ENCODE results near the gene PCDHB15. TPM values are rescaled to one million over a fixed set of nuclear protein-coding genes. Genes with fewer than 3 reads are reported as not detected.
"Not testable (repeated sequence)": the region's sequence is repeated elsewhere in the genome, so short reads cannot be mapped to it uniquely, and the experiment has no call there.

The PCDHB15 gene
- total and polyA plus RNA-seq, 7 experiments from 2014 or later, result 0.24 TPM; not detected in 6

DNA sequence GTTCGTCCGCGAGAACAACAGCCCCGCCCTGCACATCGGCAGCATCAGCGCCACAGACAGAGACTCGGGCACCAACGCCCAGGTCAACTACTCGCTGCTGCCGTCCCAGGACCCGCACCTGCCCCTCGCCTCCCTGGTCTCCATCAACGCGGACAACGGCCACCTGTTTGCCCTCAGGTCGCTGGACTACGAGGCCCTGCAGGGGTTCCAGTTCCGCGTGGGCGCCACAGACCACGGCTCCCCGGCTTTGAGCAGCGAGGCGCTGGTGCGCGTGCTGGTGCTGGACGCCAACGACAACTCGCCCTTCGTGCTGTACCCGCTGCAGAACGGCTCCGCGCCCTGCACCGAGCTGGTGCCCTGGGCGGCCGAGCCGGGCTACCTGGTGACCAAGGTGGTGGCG, 34.9 kb upstream of the PCDHB15 start:
- H3K4me3 Mint-ChIP-seq; POLR2A ChIA-PET; H3K36me3 ChIP-seq (ENCODE audit: control insufficient read depth in 2 of 3, insufficient read depth in 3 of 3, low read length in 3 of 3); H3K27ac ChIP-seq (ENCODE audit: low read depth, low read length); H3K27ac Mint-ChIP-seq; intact Hi-C loops (cut with micrococcal nuclease); H3K4me1 Mint-ChIP-seq; H3K4me1 ChIP-seq (ENCODE audit: control insufficient read depth in 2 of 2, insufficient read depth in 2 of 2, low read length in 2 of 2); CTCF ChIA-PET; ATAC-seq; DNase-seq; H3K27me3 ChIP-seq (ENCODE audit: control insufficient read depth in 2 of 2, insufficient read depth in 2 of 2, low read length in 2 of 2); H3K4me3 ChIP-seq (ENCODE audit: low read length); H3K9me3 ChIP-seq (ENCODE audit: control insufficient read depth in 2 of 3, low read length in 3 of 3): not testable (repeated sequence)
- H3K9me3 Mint-ChIP-seq, result peaks cover 3 to 59% (median 20%) of the 10 kb centered on the region in 11 donors
- peaks cover 9 to 87% (median 85%) of the 10 kb centered on the region in 5 donors for H3K27me3 Mint-ChIP-seq
- peaks cover 0 to 13% (median 0%) of the 10 kb centered on the region in 5 donors for H3K36me3 Mint-ChIP-seq

GRCh38 chr5:141210849-141211248, 34.3 kb upstream of the PCDHB15 start:
- H3K27me3 ChIP-seq (ENCODE audit: control insufficient read depth in 2 of 2, insufficient read depth in 2 of 2, low read length in 2 of 2); H3K4me1 Mint-ChIP-seq; CTCF ChIA-PET; H3K9me3 ChIP-seq (ENCODE audit: control insufficient read depth in 2 of 3, low read length in 3 of 3); intact Hi-C loops (cut with micrococcal nuclease); ATAC-seq; DNase-seq; POLR2A ChIA-PET; H3K27ac Mint-ChIP-seq; H3K27ac ChIP-seq (ENCODE audit: low read depth, low read length); H3K4me1 ChIP-seq (ENCODE audit: control insufficient read depth in 2 of 2, insufficient read depth in 2 of 2, low read length in 2 of 2); H3K4me3 Mint-ChIP-seq; H3K4me3 ChIP-seq (ENCODE audit: low read length); H3K36me3 ChIP-seq (ENCODE audit: control insufficient read depth in 2 of 3, insufficient read depth in 3 of 3, low read length in 3 of 3): not testable (repeated sequence)
- H3K27me3 Mint-ChIP-seq, result peaks cover 9 to 83% (median 80%) of the 10 kb centered on the region in 5 donors
- peaks cover 0 to 14% (median 0%) of the 10 kb centered on the region in 5 donors for H3K36me3 Mint-ChIP-seq
- peaks cover 3 to 56% (median 22%) of the 10 kb centered on the region in 11 donors for H3K9me3 Mint-ChIP-seq

DNA sequence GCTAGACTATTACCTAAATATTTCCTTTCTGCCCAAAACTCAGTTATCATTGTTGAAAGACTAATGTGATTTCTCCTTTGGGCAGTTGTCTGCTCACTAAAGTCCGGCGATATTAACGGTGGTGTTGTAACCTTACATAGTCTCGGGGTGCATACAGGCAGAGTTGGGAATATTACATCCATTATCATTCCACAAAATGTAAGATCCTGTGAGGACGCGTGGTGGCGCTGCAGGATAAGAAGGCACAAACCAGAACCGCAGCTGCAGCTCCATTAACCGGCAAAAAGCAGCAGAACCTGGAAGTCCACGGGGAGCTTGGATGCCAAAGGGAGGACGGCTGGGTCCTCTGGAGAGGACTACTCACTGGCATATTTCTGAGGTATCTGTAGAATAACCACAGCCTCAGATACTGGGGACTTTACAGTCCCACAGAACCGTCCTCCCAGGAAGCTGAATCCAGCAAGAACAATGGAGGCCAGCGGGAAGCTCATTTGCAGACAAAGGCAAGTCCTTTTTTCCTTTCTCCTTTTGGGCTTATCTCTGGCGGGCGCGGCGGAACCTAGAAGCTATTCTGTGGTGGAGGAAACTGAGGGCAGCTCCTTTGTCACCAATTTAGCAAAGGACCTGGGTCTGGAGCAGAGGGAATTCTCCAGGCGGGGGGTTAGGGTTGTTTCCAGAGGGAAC, 31.4 kb upstream of the PCDHB15 start, which contains the start of gene PCDHB13:
PCDHB13 (plus strand) TSS at position 264 of the 684 bp plus-strand sequence; CDS start at position 469, 205 bp downstream.
- ATAC-seq; H3K4me3 ChIP-seq (ENCODE audit: low read length); H3K27me3 ChIP-seq (ENCODE audit: control insufficient read depth in 2 of 2, insufficient read depth in 2 of 2, low read length in 2 of 2); H3K36me3 ChIP-seq (ENCODE audit: control insufficient read depth in 2 of 3, insufficient read depth in 3 of 3, low read length in 3 of 3); H3K27ac Mint-ChIP-seq; intact Hi-C loops (cut with micrococcal nuclease); CTCF ChIA-PET; H3K27ac ChIP-seq (ENCODE audit: low read depth, low read length); H3K4me1 Mint-ChIP-seq; POLR2A ChIA-PET; DNase-seq; H3K4me1 ChIP-seq (ENCODE audit: control insufficient read depth in 2 of 2, insufficient read depth in 2 of 2, low read length in 2 of 2): not testable (repeated sequence)
- Mint-ChIP-seq H3K36me3 (peaks cover 0 to 22% (median 0%) of the 10 kb centered on the region in 5 donors), H3K4me3 (peak within 1 kb of the TSS in 4 of 10 donors; percentile 19 to 55 (median 33)), H3K27me3 (peaks cover 7 to 76% (median 72%) of the 10 kb centered on the region in 5 donors), H3K9me3 (peaks cover 7 to 73% (median 36%) of the 10 kb centered on the region in 11 donors)
- peaks cover 0 to 12% (median 0%) of the 10 kb centered on the region in 3 experiments for H3K9me3 ChIP-seq (ENCODE audit: control insufficient read depth in 2 of 3, low read length in 3 of 3)

DNA sequence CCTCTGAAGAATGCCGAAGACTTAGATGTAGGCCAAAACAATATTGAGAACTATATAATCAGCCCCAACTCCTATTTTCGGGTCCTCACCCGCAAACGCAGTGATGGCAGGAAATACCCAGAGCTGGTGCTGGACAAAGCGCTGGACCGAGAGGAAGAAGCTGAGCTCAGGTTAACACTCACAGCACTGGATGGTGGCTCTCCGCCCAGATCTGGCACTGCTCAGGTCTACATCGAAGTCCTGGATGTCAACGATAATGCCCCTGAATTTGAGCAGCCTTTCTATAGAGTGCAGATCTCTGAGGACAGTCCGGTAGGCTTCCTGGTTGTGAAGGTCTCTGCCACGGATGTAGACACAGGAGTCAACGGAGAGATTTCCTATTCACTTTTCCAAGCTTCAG, 30.6 kb upstream of the PCDHB15 start:
- peaks cover 0 to 21% (median 0%) of the 10 kb centered on the region in 5 donors for H3K36me3 Mint-ChIP-seq
- CTCF ChIA-PET; H3K27ac ChIP-seq (ENCODE audit: low read depth, low read length); intact Hi-C loops (cut with micrococcal nuclease); DNase-seq; H3K27ac Mint-ChIP-seq; H3K4me3 ChIP-seq (ENCODE audit: low read length); H3K36me3 ChIP-seq (ENCODE audit: control insufficient read depth in 2 of 3, insufficient read depth in 3 of 3, low read length in 3 of 3); H3K4me3 Mint-ChIP-seq; H3K4me1 Mint-ChIP-seq; H3K27me3 ChIP-seq (ENCODE audit: control insufficient read depth in 2 of 2, insufficient read depth in 2 of 2, low read length in 2 of 2); ATAC-seq; H3K4me1 ChIP-seq (ENCODE audit: control insufficient read depth in 2 of 2, insufficient read depth in 2 of 2, low read length in 2 of 2); POLR2A ChIA-PET: not testable (repeated sequence)
- H3K27me3 Mint-ChIP-seq, result peaks cover 7 to 73% (median 70%) of the 10 kb centered on the region in 5 donors
- H3K9me3 Mint-ChIP-seq, result peaks cover 10 to 73% (median 36%) of the 10 kb centered on the region in 11 donors
- peaks cover 0 to 18% (median 0%) of the 10 kb centered on the region in 3 experiments for H3K9me3 ChIP-seq (ENCODE audit: control insufficient read depth in 2 of 3, low read length in 3 of 3)

- not testable (repeated sequence) for H3K4me1 Mint-ChIP-seq
- peaks cover 0 to 26% (median 0%) of the 10 kb centered on the region in 5 donors for H3K36me3 Mint-ChIP-seq
These were observed 29.7 kb upstream of the PCDHB15 start for GRCh38 chr5:141215504-141215903.

GRCh38 chr5:141216035-141216434, 29.2 kb upstream of the PCDHB15 start:
- H3K36me3 ChIP-seq (ENCODE audit: control insufficient read depth in 2 of 3, insufficient read depth in 3 of 3, low read length in 3 of 3); H3K4me1 Mint-ChIP-seq; H3K4me1 ChIP-seq (ENCODE audit: control insufficient read depth in 2 of 2, insufficient read depth in 2 of 2, low read length in 2 of 2); DNase-seq; H3K4me3 ChIP-seq (ENCODE audit: low read length); ATAC-seq; POLR2A ChIA-PET; H3K4me3 Mint-ChIP-seq; CTCF ChIA-PET; H3K27ac ChIP-seq (ENCODE audit: low read depth, low read length); H3K27ac Mint-ChIP-seq; H3K27me3 ChIP-seq (ENCODE audit: control insufficient read depth in 2 of 2, insufficient read depth in 2 of 2, low read length in 2 of 2); intact Hi-C loops (cut with micrococcal nuclease): not testable (repeated sequence)
- peaks cover 0 to 19% (median 0%) of the 10 kb centered on the region in 3 experiments for H3K9me3 ChIP-seq (ENCODE audit: control insufficient read depth in 2 of 3, low read length in 3 of 3)
- Mint-ChIP-seq H3K9me3 (peaks cover 11 to 77% (median 33%) of the 10 kb centered on the region in 11 donors), H3K27me3 (peaks cover 2 to 77% (median 74%) of the 10 kb centered on the region in 5 donors), H3K36me3 (peaks cover 0 to 29% (median 0%) of the 10 kb centered on the region in 5 donors)

More at GRCh38 chr5:141215504-141215903, 29.7 kb upstream of the PCDHB15 start:
- Mint-ChIP-seq H3K9me3 (peaks cover 11 to 74% (median 35%) of the 10 kb centered on the region in 11 donors), H3K27me3 (peaks cover 2 to 77% (median 74%) of the 10 kb centered on the region in 5 donors), H3K27ac (peak overlapping the region in 1 of 9 donors; percentile 19)
- H3K9me3 ChIP-seq (ENCODE audit: control insufficient read depth in 2 of 3, low read length in 3 of 3), result peaks cover 0 to 19% (median 0%) of the 10 kb centered on the region in 3 experiments
- ATAC-seq; H3K27me3 ChIP-seq (ENCODE audit: control insufficient read depth in 2 of 2, insufficient read depth in 2 of 2, low read length in 2 of 2); H3K4me1 ChIP-seq (ENCODE audit: control insufficient read depth in 2 of 2, insufficient read depth in 2 of 2, low read length in 2 of 2); H3K27ac ChIP-seq (ENCODE audit: low read depth, low read length); H3K4me3 ChIP-seq (ENCODE audit: low read length); H3K36me3 ChIP-seq (ENCODE audit: control insufficient read depth in 2 of 3, insufficient read depth in 3 of 3, low read length in 3 of 3); DNase-seq; H3K4me3 Mint-ChIP-seq; intact Hi-C loops (cut with micrococcal nuclease); CTCF ChIA-PET; POLR2A ChIA-PET: not testable (repeated sequence)
